Adipose tissue (tissue), 3 donors: ENCODE data around the gene UGDH. TPM values are rescaled to one million over a fixed set of nuclear protein-coding genes. Genes with fewer than 3 reads are reported as not detected.
A peak's percentile ranks its signal among the peaks of the same experiment; 100 is the strongest.

Experiments used
- H3K27ac ChIP-seq: one replicate; pipeline ENCODE4 v1.5.1; 2013; ENCODE audit warnings: low read depth, low read length
- WGBS, 3 donors: extraction: QIAGEN DNeasy Blood & Tissue Kit; methylation state at CpG; one replicate each; pipeline ENCODE4 v1.1.7; 2013; 5-methylcytosine and 5-hydroxymethylcytosine counted together
- polyA plus RNA-seq, 3 donors: library from polyadenylated mRNA; stranded (reverse); fragments of 200-250 nt; gene quantifications; one replicate each; pipeline ENCODE4 v1.2.3, GENCODE V29; 2013
- donor health status: healthy with polysubstance abuse.
- donor health status: Bipolar disorder and iron deficiency.
- donor health status: healthy.

UGDH gene
- polyA plus RNA-seq, 3 donors = 21.9 to 40.8 (median 34.6) TPM

- H3K27ac ChIP-seq = no peak overlapping the region
- WGBS, 3 donors = 28 to 67% (median 51%) methylated on average over 4 of the region's 4 CpGs
These were observed 60.5 kb downstream of the UGDH start for GRCh38 chr4:39466747-39467146.

- 35 to 48% (median 38%) methylated on average over 2 of the region's 2 CpGs for WGBS, 3 donors
- H3K27ac ChIP-seq = no peak overlapping the region
These were observed 62.2 kb downstream of the UGDH start for GRCh38 chr4:39464886-39465501.

- peak within 1 kb of the TSS; percentile 87 for H3K27ac ChIP-seq
- WGBS, 3 donors = 0% methylated on average over 55 of the region's 55 CpGs
These were observed 68.5 kb downstream of the UGDH start, which contains the start of the genes LIAS and RPL9 for GRCh38 chr4:39458505-39459300. TSS of gene LIAS (plus strand) at chr4:39459056. CDS start at chr4:39459118, 62 bp downstream. TSS of gene RPL9 (minus strand) at chr4:39458922. CDS start at chr4:39458439, 483 bp downstream.

- 0 to 1% (median 1%) methylated on average over 13 of the region's 13 CpGs for WGBS, 3 donors
- peak overlapping the region; percentile 87 for H3K27ac ChIP-seq
These were observed 69.1 kb downstream of the UGDH start for GRCh38 chr4:39458161-39458504.

GRCh38 chr4:39456946-39457763, 70.1 kb downstream of the UGDH start:
- WGBS, 3 donors = 45 to 69% (median 66%) methylated on average over 10 of the region's 10 CpGs
- no peak overlapping the region for H3K27ac ChIP-seq

- WGBS, 3 donors = 90 to 92% (median 92%) methylated on average over 6 of the region's 6 CpGs
- no peak overlapping the region for H3K27ac ChIP-seq
These were observed 71.8 kb downstream of the UGDH start for GRCh38 chr4:39455486-39455885.

GRCh38 chr4:39453738-39454137, 73.5 kb downstream of the UGDH start:
- H3K27ac ChIP-seq = no peak overlapping the region
- 72 to 82% (median 74%) methylated on average over 2 of the region's 2 CpGs for WGBS, 3 donors

GRCh38 chr4:39452860-39453587, 74.2 kb downstream of the UGDH start:
- 75 to 84% (median 83%) methylated on average over 11 of the region's 11 CpGs for WGBS, 3 donors
- no peak overlapping the region for H3K27ac ChIP-seq

GRCh38 chr4:39452153-39452859, 74.9 kb downstream of the UGDH start:
- WGBS, 3 donors = 89 to 91% (median 91%) methylated on average over 6 of the region's 6 CpGs
- H3K27ac ChIP-seq = no peak overlapping the region

GRCh38 chr4:39451423-39452023, 75.7 kb downstream of the UGDH start:
- H3K27ac ChIP-seq = no peak overlapping the region
- WGBS, 3 donors = 88 to 93% (median 91%) methylated on average over 6 of the region's 6 CpGs

- H3K27ac ChIP-seq = no peak overlapping the region
- 20 to 71% (median 55%) methylated on average over 2 of the region's 2 CpGs for WGBS, 3 donors
These were observed 76.6 kb downstream of the UGDH start for GRCh38 chr4:39450618-39451017.

Other genes with a start within 250 kb of the UGDH start
- gene RFC1, start 161.1 kb downstream of the UGDH start, polyA plus RNA-seq = 10 to 100 TPM; 12.3 to 31.0 (median 12.7) TPM
- 10 to 100 TPM in 1 of 3 donors, 1 to 10 TPM in 2; 3.9 to 23.6 (median 7.8) TPM for gene KLB, start 120.5 kb downstream of the UGDH start, polyA plus RNA-seq
- gene RPL9, start 68.5 kb downstream of the UGDH start, polyA plus RNA-seq = 1,000 to 10,000 TPM; 1,530 to 3,846 (median 2,121) TPM
- 10 to 100 TPM; 13.8 to 20.4 (median 14.1) TPM for gene LIAS, start 68.4 kb downstream of the UGDH start, polyA plus RNA-seq
- gene SMIM14, start 111.4 kb upstream of the UGDH start, polyA plus RNA-seq = 10 to 100 TPM; 15.7 to 47.2 (median 25.3) TPM
- gene UBE2K, start 170.7 kb upstream of the UGDH start, polyA plus RNA-seq = 10 to 100 TPM; 14.0 to 39.7 (median 26.2) TPM